GM19025 (cell line): ENCODE data around the gene SAMHD1.
"Not testable (repeated sequence)": the region's sequence is repeated elsewhere in the genome, so short reads cannot be mapped to it uniquely, and the experiment has no call there.

ENCODE experiments used
- ATAC-seq: cut with Tn5 transposase; IDR thresholded peaks from one replicate; pipeline ENCODE4 v1.9.1; 2021; ENCODE audit warnings: mild to moderate bottlenecking, low read depth, moderate library complexity; ENCODE audit not compliant: unreplicated experiment

Gene SAMHD1

DNA sequence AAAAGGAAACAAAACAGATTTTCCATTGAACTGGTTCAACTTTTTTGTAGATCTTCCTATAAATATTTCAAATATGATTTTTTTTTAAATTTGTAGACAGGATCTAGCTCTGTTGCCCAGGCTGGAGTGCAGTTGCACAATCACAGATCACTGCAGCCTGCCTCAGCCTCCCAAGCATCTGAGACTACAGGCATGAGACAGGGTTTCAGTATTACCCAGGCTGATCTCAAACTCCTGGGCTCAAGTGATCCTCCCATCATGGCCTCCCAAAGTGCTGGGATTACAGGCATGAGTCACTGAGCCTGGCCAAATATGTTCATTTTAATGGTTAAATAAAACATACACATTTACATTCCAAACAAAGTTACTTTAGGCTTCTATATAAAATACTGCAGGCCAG lies 33.6 kb downstream of the SAMHD1 start:
- no peak for ATAC-seq

- no peak for ATAC-seq
These were observed 34.3 kb downstream of the SAMHD1 start for GRCh38 chr20:36917240-36917639.

DNA sequence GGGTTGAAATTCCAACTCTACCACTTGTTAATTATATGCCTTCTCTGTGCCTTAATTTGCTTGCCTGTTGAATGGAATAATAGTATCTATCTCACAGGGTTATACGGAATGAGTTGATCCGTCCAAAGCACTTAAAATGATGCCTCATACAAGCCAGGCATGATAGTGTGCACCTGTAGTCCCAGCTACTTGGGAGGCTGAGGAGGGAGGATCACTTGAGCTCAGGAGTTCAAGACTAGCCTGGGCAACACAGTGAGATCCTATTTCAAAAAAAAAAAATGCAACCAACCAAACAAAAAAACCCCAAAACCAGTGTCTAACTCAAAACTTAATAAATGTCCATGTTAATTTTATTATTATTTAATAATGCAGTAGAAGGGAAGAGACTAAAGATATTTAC lies 35.3 kb downstream of the SAMHD1 start:
- ATAC-seq: no peak

- no peak for ATAC-seq
These were observed 42.9 kb downstream of the SAMHD1 start for GRCh38 chr20:36908603-36909002.

GRCh38 chr20:36906086-36906485 lies 45.4 kb downstream of the SAMHD1 start:
- ATAC-seq: not testable (repeated sequence)

DNA sequence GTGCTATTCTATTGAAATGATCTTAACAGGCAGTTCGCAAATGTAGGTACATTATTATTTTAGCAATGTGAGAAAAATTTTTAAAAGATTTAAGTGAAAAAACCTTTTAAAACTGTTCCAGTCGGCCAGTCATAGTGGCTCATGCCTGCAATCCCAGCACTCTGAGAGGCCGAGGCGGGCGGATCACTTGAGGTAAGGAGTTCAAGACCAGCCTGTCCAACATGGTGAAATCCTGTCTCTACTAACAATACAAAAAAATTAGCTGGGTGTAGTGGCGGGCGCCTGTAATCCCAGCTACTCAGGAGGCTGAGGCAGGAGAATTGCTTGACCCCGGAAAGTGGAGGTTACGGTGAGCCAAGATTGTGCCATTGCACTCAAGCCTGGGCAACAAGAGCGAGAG lies 45.9 kb downstream of the SAMHD1 start:
- not testable (repeated sequence) for ATAC-seq

GRCh38 chr20:36904690-36905089 lies 46.8 kb downstream of the SAMHD1 start:
- ATAC-seq: no peak

DNA sequence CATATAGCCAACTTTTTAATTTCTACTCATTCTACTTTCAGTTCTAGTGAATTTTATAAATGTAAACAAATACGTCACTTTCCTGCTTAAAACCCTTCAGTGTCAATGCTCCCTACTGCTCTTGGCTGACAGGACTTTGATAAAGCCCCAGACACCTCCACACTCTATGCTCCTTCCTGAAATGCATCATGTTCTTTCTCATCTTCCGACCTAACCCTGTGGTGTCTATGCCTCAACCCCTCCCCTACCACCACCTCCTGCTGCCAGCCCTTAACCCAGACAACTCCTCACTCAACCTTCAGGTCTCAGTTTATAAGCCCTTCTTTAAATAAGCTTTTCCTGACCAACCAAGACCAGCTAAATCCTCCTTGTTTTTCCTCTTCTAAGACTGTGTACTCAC lies 56.5 kb downstream of the SAMHD1 start:
- ATAC-seq: no peak

DNA sequence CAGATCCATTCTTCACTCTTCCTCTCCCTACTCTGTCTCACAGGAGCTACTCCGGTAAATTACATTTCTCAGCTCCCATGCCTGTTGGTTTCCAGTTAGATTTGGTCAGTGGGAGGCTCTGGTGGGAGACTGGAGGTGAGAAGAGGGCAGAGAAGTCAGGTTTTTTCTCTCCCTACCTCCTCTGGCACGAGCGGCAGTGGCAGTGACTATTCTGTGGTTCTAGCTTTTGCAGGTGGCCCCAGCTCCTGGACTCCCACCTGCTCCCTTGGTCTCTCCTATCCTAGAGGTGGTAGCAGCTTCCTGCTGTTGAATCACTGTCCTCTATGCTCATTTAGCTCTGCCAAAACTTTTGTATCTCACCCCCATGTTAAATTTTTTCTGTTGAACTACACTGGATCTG lies 57.7 kb downstream of the SAMHD1 start:
- no peak for ATAC-seq

DNA sequence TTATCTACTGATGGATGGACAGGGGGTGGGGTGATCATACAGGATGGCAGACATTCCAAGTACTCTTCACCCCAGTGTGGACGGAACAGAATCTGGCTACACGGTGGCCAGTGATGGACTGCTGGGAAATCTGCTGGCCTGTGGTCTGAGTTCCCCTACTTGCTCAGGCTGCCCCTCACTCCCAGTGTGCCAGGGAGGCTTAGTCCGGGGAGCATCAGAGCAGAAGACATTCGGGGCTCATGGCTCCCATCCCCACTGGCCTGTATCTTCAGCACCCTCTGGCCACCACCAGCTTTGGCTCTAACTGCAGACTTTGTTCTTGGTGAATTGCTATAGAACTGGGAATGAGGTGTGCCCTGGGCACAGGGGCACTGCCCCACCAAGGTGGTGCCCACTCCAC lies 60.3 kb downstream of the SAMHD1 start:
- no peak for ATAC-seq

GRCh38 chr20:36890586-36890985 lies 60.9 kb downstream of the SAMHD1 start:
- ATAC-seq: no peak

DNA sequence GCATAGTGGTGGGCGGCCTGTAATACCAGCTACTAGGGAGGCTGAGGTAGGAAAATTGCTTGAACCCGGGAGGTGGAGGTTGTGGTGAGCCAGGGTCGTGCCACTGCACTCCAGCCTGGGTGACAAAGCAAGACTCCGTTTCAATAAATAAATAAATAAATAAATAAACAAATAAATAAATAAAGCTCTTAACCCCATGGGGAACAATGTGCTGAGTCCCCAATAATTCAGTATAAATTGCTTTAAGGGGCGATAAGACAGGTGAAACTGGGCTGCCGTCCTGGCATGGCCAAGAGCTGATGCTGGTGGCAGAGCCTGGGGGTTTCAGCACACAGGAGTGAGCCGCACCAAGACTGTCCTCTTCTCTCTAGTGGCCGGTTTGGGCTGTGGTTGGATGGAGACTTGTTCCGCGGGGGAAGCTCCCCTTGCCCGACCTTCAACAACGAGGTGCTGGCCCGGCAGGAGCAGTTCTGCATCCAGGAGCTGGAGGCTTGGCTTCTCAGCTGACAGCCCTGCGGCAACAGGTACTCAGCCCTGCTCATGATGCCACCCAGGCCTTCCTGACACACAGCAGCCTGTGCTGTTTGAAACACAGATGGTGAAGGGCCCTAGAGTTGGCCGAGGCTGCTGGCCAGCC lies 62.5 kb downstream of the SAMHD1 start:
- ATAC-seq: no peak

- no peak for ATAC-seq
These were observed 63.8 kb downstream of the SAMHD1 start for GRCh38 chr20:36887752-36888090.

DNA sequence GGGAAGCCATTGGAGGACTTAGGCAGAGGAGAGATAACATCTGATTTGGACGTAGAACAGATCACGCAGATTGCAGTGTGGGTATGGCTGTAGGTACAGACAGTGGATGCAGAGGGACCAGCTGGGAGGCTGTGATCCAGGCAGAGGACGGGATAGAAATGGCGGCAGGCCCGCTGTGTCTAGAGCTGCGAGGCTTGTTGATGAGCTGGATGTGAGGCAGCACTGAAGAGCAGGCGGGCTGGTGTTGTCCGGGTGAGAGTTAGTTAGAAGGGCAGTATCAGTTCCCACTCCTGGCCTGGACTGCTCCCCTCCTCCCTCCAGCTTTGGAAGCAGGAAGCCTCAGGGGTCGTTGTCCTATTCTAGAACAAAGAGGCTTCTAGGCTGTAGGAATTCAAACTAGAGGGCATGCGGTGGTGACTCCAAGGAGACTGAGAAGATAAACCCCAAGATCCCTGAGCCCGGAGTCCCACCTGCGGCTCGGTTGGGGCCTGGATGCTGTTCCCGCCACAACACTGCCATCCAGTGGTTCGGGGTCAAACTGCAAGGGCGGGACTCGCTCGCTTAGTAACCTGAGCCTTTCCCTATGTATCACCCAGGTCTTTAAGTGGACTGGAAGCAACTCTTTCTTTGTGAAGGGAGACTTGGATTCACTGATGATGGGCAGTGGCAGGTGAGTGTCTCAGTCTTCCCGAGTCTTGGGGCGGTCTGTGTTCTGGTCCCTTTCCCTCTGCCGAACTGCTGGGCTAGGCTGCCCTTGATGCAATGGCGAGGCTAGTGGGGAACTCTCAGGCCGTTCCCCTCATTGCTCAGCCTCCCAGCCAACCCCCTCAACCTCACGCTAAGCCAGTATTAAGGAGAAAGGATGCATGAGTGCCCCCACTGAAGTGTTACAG lies 64.4 kb downstream of the SAMHD1 start:
- no peak for ATAC-seq

GRCh38 chr20:36885356-36885755 lies 66.2 kb downstream of the SAMHD1 start:
- no peak for ATAC-seq

DNA sequence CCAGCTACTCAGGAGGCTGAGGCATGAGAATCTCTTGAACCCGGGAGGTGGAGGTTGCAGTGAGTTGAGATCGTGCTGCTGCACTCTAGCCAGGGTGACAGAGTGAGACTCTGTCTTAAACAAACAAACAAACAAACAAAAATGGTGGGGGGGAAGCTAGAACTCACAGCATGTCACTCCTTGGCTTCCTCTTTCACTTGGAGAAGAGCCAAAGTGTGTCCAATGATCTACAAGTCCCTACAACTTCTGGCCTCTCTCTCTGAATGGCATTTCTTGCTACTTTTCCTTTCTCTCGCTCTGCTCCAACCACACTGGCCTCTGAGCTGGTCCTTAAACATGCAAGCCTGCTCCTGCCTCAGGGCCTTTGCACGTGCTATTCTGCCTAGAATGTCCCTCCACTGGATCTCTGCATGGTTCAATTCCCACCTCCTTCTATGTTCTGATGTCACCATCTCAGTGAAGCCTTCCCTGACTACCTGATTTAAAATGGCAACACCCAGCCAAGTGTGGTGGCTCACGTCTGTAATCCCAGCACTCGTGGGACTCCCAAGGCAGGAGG lies 67.5 kb downstream of the SAMHD1 start:
- no peak for ATAC-seq

DNA sequence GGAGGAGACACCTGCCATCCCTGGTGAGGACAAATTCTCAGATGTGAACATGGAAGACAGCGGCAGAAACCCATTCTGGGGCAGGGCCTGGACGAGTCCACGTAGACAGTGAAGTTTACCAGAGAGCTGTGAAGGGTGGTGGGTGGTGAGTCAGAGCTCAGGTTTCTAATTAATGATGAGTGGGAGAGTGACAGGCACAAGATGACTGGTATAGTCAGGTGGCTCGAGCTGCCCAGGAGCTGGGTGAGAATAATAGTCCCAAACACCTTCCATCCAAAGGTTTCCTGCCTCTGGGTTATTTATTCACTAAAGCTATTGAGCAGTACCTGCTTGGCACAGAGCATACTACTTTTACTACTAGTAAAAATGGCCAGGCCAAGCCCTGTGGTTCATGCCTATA lies 69.6 kb downstream of the SAMHD1 start:
- ATAC-seq: no peak

DNA sequence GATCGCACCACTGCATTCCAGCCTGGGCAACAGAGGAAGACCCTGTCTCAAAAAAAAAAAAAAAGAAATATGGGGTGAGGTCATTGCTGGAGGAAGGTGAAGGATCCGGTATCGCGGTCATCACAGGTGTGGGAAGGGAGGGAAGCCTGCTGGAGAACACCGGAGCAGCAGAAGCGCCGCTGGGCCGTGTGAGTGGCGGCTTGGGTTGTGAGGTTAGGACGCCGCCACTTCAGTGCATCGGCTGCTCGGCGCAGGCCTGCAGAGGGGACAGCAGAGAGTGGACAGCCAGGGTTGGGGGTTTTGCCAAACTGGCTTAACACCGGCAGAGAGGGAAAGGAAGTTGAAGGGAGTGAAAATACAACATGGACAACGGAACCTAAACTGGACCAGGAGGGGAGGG lies 70.2 kb downstream of the SAMHD1 start:
- no peak for ATAC-seq

- no peak for ATAC-seq
These were observed 70.7 kb downstream of the SAMHD1 start for GRCh38 chr20:36880741-36881250.

GRCh38 chr20:36878941-36879340 lies 72.6 kb downstream of the SAMHD1 start:
- ATAC-seq: no peak

- ATAC-seq: no peak
These were observed 75.1 kb downstream of the SAMHD1 start for GRCh38 chr20:36876473-36876833.
